IPS-20b (cell line): ENCODE measurements around the gene FAM76A.
"Not testable (repeated sequence)": the region's sequence is repeated elsewhere in the genome, so short reads cannot be mapped to it uniquely, and the experiment has no call there.

Experiments used
- H3K27ac ChIP-seq: one replicate; pipeline ENCODE4 v1.5.1; 2013; ENCODE audit warnings: low read length
- H3K27me3 ChIP-seq: 2 replicates; pipeline ENCODE4 v1.6.1; 2013; ENCODE audit warnings: mild to moderate bottlenecking, low read length, inconsistent platforms; ENCODE audit not compliant: insufficient read depth
- H3K36me3 ChIP-seq: 2 replicates; pipeline ENCODE4 v1.6.1; 2013; ENCODE audit warnings: low read depth, mild to moderate bottlenecking, inconsistent platforms, low read length, moderate library complexity; ENCODE audit not compliant: insufficient read depth
- H3K4me1 ChIP-seq: 2 replicates; pipeline ENCODE4 v1.6.1; 2013; ENCODE audit warnings: mild to moderate bottlenecking, control low read depth, inconsistent platforms, low read length, moderate library complexity; ENCODE audit not compliant: insufficient read depth
- H3K4me3 ChIP-seq: 2 replicates; pipeline ENCODE4 v1.5.1; 2013; ENCODE audit warnings: mild to moderate bottlenecking, low read length, inconsistent platforms
- H3K9ac ChIP-seq: 2 replicates; pipeline ENCODE4 v1.6.1; 2013; ENCODE audit warnings: low read depth, mild to moderate bottlenecking, inconsistent platforms, low read length, moderate library complexity
- H3K9me3 ChIP-seq: 2 replicates; pipeline ENCODE4 v1.6.1; 2013; ENCODE audit warnings: mild to moderate bottlenecking, low read depth, low read length, inconsistent platforms; ENCODE audit not compliant: insufficient read depth

FAM76A gene

GRCh38 chr1:27784700-27785099 is 58.9 kb downstream of the FAM76A start:
- no peak overlapping the region for H3K27ac ChIP-seq
- peaks cover 4% of the 10 kb centered on the region; the same call in 1 of the 2 replicates for H3K36me3 ChIP-seq
- no peaks in the 10 kb centered on the region for H3K4me1 ChIP-seq
- no peaks in the 10 kb centered on the region for H3K27me3 ChIP-seq
- no peak overlapping the region for H3K4me3 ChIP-seq
- H3K9ac ChIP-seq = no peak overlapping the region
- H3K9me3 ChIP-seq = no peaks in the 10 kb centered on the region

- peaks cover 8% of the 10 kb centered on the region; the same call in 1 of the 2 replicates for H3K36me3 ChIP-seq
- no peaks in the 10 kb centered on the region for H3K27me3 ChIP-seq
- H3K4me1 ChIP-seq = no peaks in the 10 kb centered on the region
- no peak overlapping the region for H3K9ac ChIP-seq
- no peaks in the 10 kb centered on the region for H3K9me3 ChIP-seq
- H3K27ac ChIP-seq = no peak overlapping the region
- H3K4me3 ChIP-seq = no peak overlapping the region
Observed at GRCh38 chr1:27785781-27786455, 60.2 kb downstream of the FAM76A start.

- H3K4me3 ChIP-seq = no peak overlapping the region
- peaks cover 8% of the 10 kb centered on the region; the same call in 1 of the 2 replicates for H3K36me3 ChIP-seq
- H3K4me1 ChIP-seq = no peaks in the 10 kb centered on the region
- no peak overlapping the region for H3K27ac ChIP-seq
- no peaks in the 10 kb centered on the region for H3K9me3 ChIP-seq
- no peak overlapping the region for H3K9ac ChIP-seq
- H3K27me3 ChIP-seq = no peaks in the 10 kb centered on the region
Observed at GRCh38 chr1:27787895-27788294, 62.1 kb downstream of the FAM76A start.

- Histone ChIP-seq H3K4me3 (no peak overlapping the region), H3K4me1 (no peaks in the 10 kb centered on the region), H3K27me3 (no peaks in the 10 kb centered on the region), H3K27ac (no peak overlapping the region), H3K9ac (no peak overlapping the region), H3K9me3 (no peaks in the 10 kb centered on the region), H3K36me3 (peaks cover 12% of the 10 kb centered on the region; the same call in 1 of the 2 replicates)
Observed at GRCh38 chr1:27789540-27790041, 63.8 kb downstream of the FAM76A start.

GRCh38 chr1:27790270-27790669 is 64.5 kb downstream of the FAM76A start:
- H3K4me1 ChIP-seq, H3K27ac ChIP-seq, H3K9me3 ChIP-seq, H3K4me3 ChIP-seq, H3K27me3 ChIP-seq, H3K9ac ChIP-seq: not testable (repeated sequence)
- peaks cover 12% of the 10 kb centered on the region; the same call in 1 of the 2 replicates for H3K36me3 ChIP-seq

DNA sequence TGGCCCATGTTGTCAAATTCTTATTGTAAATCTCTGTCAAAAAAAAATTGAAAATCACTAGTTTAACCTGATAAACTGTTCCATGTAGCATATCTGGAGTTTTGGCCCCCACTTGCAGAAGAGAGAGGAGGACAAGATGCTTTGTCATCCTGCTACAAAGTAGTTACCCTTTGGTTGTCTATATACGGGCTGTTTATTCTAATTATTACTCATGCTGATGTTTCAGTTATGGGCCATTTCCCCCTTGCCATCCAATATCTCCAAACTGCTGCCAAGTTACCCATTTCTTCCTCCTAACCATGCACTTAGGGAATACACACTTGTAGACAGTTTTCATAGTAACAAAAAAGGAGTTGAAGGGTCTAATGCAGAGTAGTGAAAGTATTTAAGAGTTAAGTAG is 69.8 kb downstream of the FAM76A start:
- Histone ChIP-seq H3K36me3 (peaks cover 9% of the 10 kb centered on the region), H3K9me3 (no peaks in the 10 kb centered on the region), H3K27ac (no peak overlapping the region), H3K4me1 (no peaks in the 10 kb centered on the region), H3K4me3 (no peak overlapping the region), H3K9ac (no peak overlapping the region), H3K27me3 (no peaks in the 10 kb centered on the region)

DNA sequence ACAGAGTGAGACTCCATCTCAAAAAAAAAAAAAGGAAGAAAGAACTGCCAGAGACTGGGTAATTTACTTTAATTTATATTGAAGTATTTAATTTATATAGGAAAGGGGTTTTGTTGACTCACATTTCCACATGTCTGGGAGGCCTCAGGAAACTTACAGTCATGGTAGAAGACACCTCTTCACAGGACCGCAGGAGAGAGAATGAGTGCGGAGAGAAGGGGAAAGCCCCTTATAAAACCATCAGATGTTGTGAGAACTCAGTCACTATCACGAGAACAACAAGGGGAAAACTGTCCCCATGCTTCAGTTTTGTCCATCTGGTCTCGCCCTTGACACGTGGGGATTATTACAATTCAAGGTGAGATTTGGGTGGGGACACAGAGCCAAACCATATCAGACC is 79.0 kb downstream of the FAM76A start:
- Histone ChIP-seq H3K4me1 (peaks cover 3% of the 10 kb centered on the region; the same call in 1 of the 2 replicates), H3K36me3 (peaks cover 15% of the 10 kb centered on the region), H3K4me3 (no peak overlapping the region), H3K9me3 (no peaks in the 10 kb centered on the region), H3K9ac (no peak overlapping the region), H3K27ac (no peak overlapping the region), H3K27me3 (no peaks in the 10 kb centered on the region)

DNA sequence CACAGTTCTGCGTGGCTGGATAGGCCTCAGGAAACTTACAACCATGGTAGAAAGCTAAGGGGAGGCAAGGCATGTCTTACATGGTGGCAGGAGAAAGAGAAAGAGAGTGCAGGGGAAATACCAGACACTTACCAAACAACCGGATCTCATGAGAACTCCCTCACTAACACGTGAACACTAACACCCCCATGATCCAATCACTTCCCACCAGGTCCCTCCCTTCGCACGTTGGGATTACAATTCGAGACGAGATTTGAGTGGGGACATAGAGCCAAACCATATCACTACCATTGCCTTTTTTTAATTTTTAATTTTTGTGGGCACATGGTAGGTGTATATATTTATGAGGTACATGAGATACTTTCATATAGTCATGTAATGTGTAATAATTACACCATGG is 81.0 kb downstream of the FAM76A start:
- Histone ChIP-seq H3K27me3 (no peaks in the 10 kb centered on the region), H3K27ac (no peak overlapping the region), H3K4me1 (peaks cover 3% of the 10 kb centered on the region; the same call in 1 of the 2 replicates), H3K36me3 (peaks cover 12% of the 10 kb centered on the region), H3K9me3 (no peaks in the 10 kb centered on the region), H3K9ac (no peak overlapping the region), H3K4me3 (no peak overlapping the region)

DNA sequence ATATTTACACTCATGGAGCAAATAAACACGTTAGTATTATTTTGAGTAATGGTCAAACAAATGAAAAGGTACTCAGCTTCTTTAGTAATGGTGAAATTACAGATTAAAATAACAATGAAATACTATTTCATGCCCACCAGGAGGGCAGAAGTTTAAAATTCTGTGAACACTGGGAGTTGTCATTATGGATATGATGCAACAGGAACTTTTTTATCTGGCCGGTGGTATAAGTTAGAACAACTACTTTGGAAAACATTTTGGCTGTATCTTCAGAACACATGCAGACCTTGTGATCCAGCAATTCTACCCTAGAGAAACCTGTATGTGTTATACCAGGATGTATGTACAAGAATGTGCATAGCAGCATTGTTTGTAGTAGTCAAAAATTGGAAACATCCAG is 81.6 kb downstream of the FAM76A start:
- Histone ChIP-seq H3K4me3 (0 out of 2 replicates have a peak overlapping the region, but pooled peaks have one; percentile 9), H3K27me3 (no peaks in the 10 kb centered on the region), H3K4me1 (peaks cover 3% of the 10 kb centered on the region; the same call in 1 of the 2 replicates), H3K27ac (no peak overlapping the region), H3K9ac (no peak overlapping the region), H3K36me3 (peaks cover 6% of the 10 kb centered on the region), H3K9me3 (no peaks in the 10 kb centered on the region)

GRCh38 chr1:27808131-27808530 is 82.4 kb downstream of the FAM76A start:
- not testable (repeated sequence) for H3K36me3 ChIP-seq, H3K27ac ChIP-seq, H3K9me3 ChIP-seq

GRCh38 chr1:27809883-27810282 is 84.1 kb downstream of the FAM76A start:
- H3K9ac ChIP-seq = no peak overlapping the region
- no peaks in the 10 kb centered on the region for H3K27me3 ChIP-seq

More at GRCh38 chr1:27808131-27808530, 82.4 kb downstream of the FAM76A start:
- H3K27me3 ChIP-seq, H3K4me1 ChIP-seq, H3K9ac ChIP-seq, H3K4me3 ChIP-seq: not testable (repeated sequence)

More at GRCh38 chr1:27809883-27810282, 84.1 kb downstream of the FAM76A start:
- Histone ChIP-seq H3K4me3 (no peak overlapping the region), H3K27ac (no peak overlapping the region), H3K4me1 (peaks cover 3% of the 10 kb centered on the region; the same call in 1 of the 2 replicates), H3K9me3 (no peaks in the 10 kb centered on the region), H3K36me3 (peaks cover 3% of the 10 kb centered on the region; the same call in 1 of the 2 replicates)
